Muscle of leg (tissue), 11 donors: ENCODE data around the gene CA10. TPM values are rescaled to one million over a fixed set of nuclear protein-coding genes. Genes with fewer than 3 reads are reported as not detected.

Experiments used
- DNase-seq: peaks from one replicate; pipeline ENCODE4 v3.0.0; 2013
- H3K27ac ChIP-seq: one replicate; pipeline ENCODE4 v1.5.1; 2013; ENCODE audit warnings: mild to moderate bottlenecking, low read length, control low read depth
- H3K27me3 ChIP-seq: one replicate; pipeline ENCODE4 v1.6.1; 2013; ENCODE audit warnings: low read length; ENCODE audit not compliant: control insufficient read depth, insufficient read depth
- H3K36me3 ChIP-seq: one replicate; pipeline ENCODE4 v1.6.1; 2013; ENCODE audit warnings: low read length; ENCODE audit not compliant: control insufficient read depth, insufficient read depth
- H3K4me1 ChIP-seq: one replicate; pipeline ENCODE4 v1.6.1; 2013; ENCODE audit warnings: low read length; ENCODE audit not compliant: control insufficient read depth, insufficient read depth
- H3K4me3 ChIP-seq: one replicate; pipeline ENCODE4 v1.5.1; 2013; ENCODE audit warnings: low read length, control low read depth
- H3K9me3 ChIP-seq: replicated peaks from 2 replicates; pipeline ENCODE4 v1.6.1; 2013; ENCODE audit warnings: low read depth, low read length; ENCODE audit not compliant: control insufficient read depth
- WGBS: methylation state at CpG from one replicate; pipeline ENCODE4 v1.1.5; 2013; ENCODE audit warnings: missing lambda C conversion rate; ENCODE audit not compliant: insufficient coverage; 5-methylcytosine and 5-hydroxymethylcytosine counted together
- polyA plus RNA-seq, 8 donors: library from polyadenylated mRNA; unstranded; fragments of 120-200 nt; gene quantifications; one replicate each; pipeline versions ENCODE4 v1.2.1 to v1.2.3, GENCODE V29; 2013; ENCODE audit warnings: inconsistent platforms in 1 of 8, low replicate concordance in 1 of 8; ENCODE audit not compliant: insufficient read length in 8 of 8, insufficient read depth in 1 of 8
- total RNA-seq: library from RNA; stranded (reverse); fragments of 120-200 nt; gene quantifications from one replicate; pipeline ENCODE4 v1.2.4, GENCODE V29; 2013

The CA10 gene
- total and polyA plus RNA-seq, 9 donors, result 1.4 to 6.9 (median 3.3) TPM

DNA sequence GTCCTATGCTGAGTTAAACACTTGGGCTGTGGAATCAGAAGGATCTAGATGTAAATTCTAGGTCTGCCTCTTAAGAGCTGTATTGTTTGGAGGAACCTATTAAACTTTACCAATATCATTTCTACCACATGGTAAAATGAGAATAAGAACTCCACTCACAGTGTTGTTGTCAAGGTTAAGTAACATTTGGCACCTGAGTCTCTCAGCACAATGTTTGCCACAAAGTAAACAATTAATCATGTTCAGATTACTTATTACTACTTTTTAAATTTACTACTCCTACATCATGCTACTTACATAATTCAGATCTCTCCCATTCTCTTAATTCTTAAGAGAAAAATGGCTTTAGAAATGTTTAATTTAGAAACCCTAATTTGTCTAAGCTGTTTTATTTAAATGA is 305.9 kb downstream of the CA10 start:
- Histone ChIP-seq H3K4me3 (no peak overlapping the region), H3K9me3 (no peaks in the 10 kb centered on the region), H3K27ac (no peak overlapping the region), H3K36me3 (no peaks in the 10 kb centered on the region), H3K27me3 (peaks cover 3% of the 10 kb centered on the region), H3K4me1 (no peaks in the 10 kb centered on the region)
- no peak for DNase-seq

DNA sequence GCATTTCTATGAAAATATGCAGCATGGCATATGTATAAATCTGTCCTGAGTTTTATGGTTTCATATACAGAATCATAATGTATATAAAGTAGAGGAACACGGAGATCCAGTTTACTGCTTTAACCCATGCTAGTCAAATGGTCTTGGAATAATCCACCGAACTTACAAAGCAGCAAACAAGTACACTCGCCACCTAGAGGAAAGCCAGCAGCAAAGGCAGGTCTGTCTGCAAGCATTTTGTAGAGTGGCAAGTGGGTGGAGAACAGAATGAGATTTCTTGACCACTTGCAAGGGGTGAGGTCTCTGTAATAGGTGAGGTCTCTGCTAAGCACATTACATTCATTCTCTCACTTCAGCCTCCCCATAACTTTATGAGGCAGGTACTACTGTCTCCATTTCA is 308.3 kb downstream of the CA10 start:
- H3K27me3 ChIP-seq, result peaks cover 3% of the 10 kb centered on the region
- no peak overlapping the region for H3K27ac ChIP-seq
- no peaks in the 10 kb centered on the region for H3K9me3 ChIP-seq
- H3K36me3 ChIP-seq, result no peaks in the 10 kb centered on the region
- no peak overlapping the region for H3K4me3 ChIP-seq
- DNase-seq, result no peak
- no CpG with 5 or more reads among the region's 3 CpGs for WGBS
- H3K4me1 ChIP-seq, result no peaks in the 10 kb centered on the region

DNA sequence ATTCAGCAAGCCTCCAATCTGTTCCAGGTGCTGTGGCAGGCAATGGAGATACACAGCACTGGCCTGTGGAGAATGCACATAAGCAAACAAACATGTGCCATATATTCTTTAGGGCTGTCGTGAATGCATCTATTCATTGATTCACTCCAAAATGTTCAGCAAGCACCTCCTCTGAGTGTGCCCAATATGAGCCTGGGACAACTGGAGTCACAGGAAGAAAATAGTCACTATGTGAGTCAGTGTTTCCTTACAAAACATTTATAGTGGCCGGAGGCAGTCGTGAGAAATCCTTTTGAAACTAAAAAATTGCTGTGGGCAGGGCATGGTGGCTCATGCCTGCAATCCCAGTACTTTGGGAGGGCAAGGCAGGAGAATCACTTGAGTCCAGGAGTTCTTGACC is 310.1 kb downstream of the CA10 start:
- WGBS, result 40% methylated on average over 1 of the region's 3 CpGs
- DNase-seq, result no peak
- Histone ChIP-seq H3K36me3 (no peaks in the 10 kb centered on the region), H3K4me1 (no peaks in the 10 kb centered on the region), H3K4me3 (no peak overlapping the region), H3K27ac (no peak overlapping the region), H3K9me3 (no peaks in the 10 kb centered on the region), H3K27me3 (peaks cover 3% of the 10 kb centered on the region)

DNA sequence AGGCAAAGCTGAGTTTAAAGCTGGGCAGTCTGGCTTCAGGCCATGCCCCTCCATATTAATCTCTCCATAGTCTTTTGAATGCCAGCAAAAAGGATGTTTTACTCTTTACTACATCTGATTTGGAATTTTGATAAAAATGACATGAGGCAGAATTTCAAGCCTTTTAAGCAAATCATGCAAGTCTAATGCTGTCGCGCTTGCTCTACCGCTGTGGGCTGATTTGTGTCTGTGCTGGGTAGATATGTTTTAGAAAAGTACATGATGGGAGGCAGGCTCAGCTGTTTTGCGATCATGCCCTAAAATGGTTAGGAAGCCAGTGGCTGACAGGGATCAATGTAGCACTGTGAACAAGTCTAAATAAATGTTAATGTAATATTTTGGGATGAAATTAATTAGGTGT is 311.9 kb downstream of the CA10 start:
- no peaks in the 10 kb centered on the region for H3K4me1 ChIP-seq
- DNase-seq, result no peak
- WGBS, result 92% methylated on average over 4 of the region's 4 CpGs

DNA sequence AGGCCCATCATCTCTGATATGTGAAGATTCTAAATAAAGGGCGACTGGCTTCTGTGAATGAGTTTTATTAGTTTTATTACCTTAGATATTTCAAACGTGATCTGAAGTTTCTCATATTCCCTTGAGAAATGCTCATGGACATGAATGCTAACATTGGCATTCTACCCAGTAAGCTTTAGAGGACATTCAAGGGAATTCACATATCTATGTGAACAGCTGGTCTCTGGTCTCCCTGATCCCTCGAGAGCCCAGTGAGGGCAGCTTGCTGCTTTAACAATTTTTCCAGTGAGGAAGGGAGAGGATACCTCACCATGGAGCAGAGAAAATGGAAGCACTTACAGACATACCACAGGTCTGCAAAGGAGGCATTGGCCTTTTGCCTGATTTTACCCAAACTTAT is 312.7 kb downstream of the CA10 start:
- no peak overlapping the region for H3K4me3 ChIP-seq
- H3K4me1 ChIP-seq, result no peaks in the 10 kb centered on the region
- no peaks in the 10 kb centered on the region for H3K27me3 ChIP-seq
- DNase-seq, result no peak
- no peaks in the 10 kb centered on the region for H3K9me3 ChIP-seq
- no CpG with 5 or more reads among the region's 3 CpGs for WGBS
- no peak overlapping the region for H3K27ac ChIP-seq
- H3K36me3 ChIP-seq, result no peaks in the 10 kb centered on the region

More for the DNA sequence above, 311.9 kb downstream of the CA10 start:
- H3K27ac ChIP-seq, result no peak overlapping the region
- no peaks in the 10 kb centered on the region for H3K36me3 ChIP-seq
- H3K4me3 ChIP-seq, result no peak overlapping the region
- H3K27me3 ChIP-seq, result no peaks in the 10 kb centered on the region
- H3K9me3 ChIP-seq, result no peaks in the 10 kb centered on the region

DNA sequence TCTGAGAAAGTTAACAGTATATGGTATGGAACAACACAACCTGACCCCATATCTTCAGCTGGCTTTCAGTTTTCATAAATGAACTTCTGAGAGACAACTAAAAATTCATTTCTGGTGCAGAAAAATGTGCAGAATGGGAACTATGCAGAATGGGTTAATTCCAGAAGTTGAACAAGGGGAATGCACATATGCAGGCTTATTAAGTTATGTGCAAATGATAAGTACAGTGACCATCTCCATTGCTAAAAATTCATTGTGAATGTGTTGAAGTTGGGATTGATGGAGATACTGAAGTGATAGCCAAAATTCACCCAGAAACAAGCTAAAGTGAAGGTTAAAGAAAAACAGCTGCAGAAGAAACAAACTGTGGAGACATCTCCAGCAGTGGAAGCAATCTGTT is 315.8 kb downstream of the CA10 start:
- Histone ChIP-seq H3K9me3 (no peaks in the 10 kb centered on the region), H3K27ac (no peak overlapping the region), H3K36me3 (no peaks in the 10 kb centered on the region), H3K4me1 (no peaks in the 10 kb centered on the region), H3K4me3 (no peak overlapping the region), H3K27me3 (no peaks in the 10 kb centered on the region)
- DNase-seq, result no peak

DNA sequence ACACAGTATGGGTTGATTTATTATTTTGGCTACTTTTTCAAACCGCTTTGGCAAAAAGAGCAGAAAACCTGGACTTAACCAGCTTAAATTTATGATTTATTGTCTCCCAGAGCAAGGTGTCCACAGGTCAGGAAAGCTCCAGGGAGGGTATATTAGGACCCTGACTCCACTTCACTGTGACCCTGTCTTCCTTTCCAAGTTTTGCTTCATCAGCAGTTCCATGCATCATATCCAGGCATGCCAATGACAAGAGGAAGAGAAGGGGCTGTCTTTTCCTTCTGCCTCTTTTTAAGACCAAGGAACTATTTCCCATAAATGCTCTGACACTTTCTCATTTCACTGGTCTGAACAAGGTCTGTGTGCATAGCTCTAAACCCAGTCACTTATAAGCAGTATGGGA is 316.8 kb downstream of the CA10 start:
- no peak for DNase-seq
- Histone ChIP-seq H3K4me1 (no peaks in the 10 kb centered on the region), H3K27ac (no peak overlapping the region), H3K9me3 (no peaks in the 10 kb centered on the region), H3K36me3 (no peaks in the 10 kb centered on the region), H3K27me3 (no peaks in the 10 kb centered on the region), H3K4me3 (no peak overlapping the region)
- WGBS, result no CpG with 5 or more reads among the region's 1 CpG

DNA sequence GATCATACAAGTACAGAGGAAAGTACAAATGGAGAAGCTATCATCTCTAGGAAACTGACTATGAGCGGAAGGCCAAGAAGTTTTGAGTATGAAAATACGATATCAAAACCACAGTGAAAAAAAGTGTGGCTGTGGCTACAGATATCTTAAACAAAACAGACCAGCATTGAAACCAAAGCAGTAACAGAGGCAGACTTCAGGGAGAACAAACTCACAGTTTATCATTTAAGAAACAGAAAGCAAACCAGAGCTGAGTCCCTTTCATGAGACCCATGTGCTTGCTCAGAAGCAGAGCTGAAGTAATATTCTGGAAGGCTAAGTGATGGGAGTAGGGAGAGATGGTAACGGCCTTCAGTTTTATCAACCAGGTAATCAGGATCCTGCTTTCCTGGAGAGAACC is 317.8 kb downstream of the CA10 start:
- WGBS, result no CpG with 5 or more reads among the region's 3 CpGs
- Histone ChIP-seq H3K9me3 (no peaks in the 10 kb centered on the region), H3K27ac (no peak overlapping the region), H3K4me1 (no peaks in the 10 kb centered on the region), H3K27me3 (no peaks in the 10 kb centered on the region), H3K36me3 (no peaks in the 10 kb centered on the region), H3K4me3 (no peak overlapping the region)
- no peak for DNase-seq

DNA sequence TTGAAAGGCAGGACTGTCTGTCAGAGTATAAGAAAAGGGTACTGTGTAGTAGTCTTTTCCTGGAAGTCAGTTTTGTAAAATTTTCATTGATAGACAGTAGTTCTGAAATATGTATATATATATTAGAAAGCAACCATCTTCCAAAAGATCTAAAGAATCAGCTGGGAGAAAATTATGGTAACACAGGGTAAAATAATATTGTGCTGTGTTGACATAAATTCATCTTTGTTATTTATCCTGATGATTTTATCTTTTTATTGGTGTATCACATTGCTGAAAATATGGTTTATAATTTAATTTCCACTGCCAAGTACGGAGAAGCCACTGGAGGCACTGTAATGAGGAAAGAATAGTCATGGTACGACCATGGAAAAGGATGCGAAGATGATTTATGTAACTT is 324.9 kb downstream of the CA10 start:
- WGBS, result no CpG with 5 or more reads among the region's 3 CpGs
- H3K36me3 ChIP-seq, result no peaks in the 10 kb centered on the region
- H3K4me1 ChIP-seq, result no peaks in the 10 kb centered on the region
- no peak overlapping the region for H3K4me3 ChIP-seq
- no peaks in the 10 kb centered on the region for H3K27me3 ChIP-seq
- DNase-seq, result no peak
- no peaks in the 10 kb centered on the region for H3K9me3 ChIP-seq
- H3K27ac ChIP-seq, result no peak overlapping the region

DNA sequence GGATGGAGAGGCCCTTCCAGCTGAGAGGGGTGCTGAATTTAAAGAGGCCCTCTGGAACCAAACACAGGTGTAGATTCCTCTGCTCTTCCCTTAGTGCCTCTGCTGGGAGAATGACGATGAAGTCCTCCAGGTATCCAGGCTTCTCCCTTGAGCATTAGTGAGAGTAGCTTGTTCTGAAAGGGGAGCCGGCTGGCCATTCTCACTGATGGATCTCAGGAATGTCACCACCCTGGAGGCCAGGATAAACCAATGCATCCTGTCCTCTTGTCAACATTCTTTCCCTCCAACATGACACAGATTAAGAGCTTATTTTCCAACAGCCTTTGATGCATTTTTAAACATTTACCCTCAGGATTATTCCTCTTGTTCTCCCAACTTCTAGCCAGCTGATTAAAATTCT is 325.5 kb downstream of the CA10 start:
- H3K9me3 ChIP-seq, result no peaks in the 10 kb centered on the region
- no peak overlapping the region for H3K27ac ChIP-seq
- no peaks in the 10 kb centered on the region for H3K4me1 ChIP-seq
- WGBS, result no CpG with 5 or more reads among the region's 2 CpGs
- H3K36me3 ChIP-seq, result no peaks in the 10 kb centered on the region
- DNase-seq, result no peak
- no peak overlapping the region for H3K4me3 ChIP-seq
- no peaks in the 10 kb centered on the region for H3K27me3 ChIP-seq

DNA sequence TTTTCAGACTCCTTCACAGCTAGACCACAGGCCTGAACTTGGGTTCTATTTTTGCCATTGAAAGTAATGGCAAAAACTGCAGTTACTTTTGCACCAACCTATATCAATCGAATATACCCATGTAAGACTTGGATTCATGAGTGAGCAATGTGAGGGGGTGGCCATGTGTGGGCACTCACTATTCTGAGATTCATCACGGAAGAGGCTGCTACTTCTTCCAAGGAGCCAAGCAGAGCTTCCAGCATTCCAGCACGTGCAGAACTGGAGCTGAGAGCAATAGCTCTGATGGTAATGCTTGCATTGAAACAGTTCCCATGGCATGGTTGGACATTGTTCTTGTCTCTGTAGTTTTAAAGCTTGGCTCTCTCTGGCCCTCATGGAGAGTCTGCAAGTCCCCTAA is 327.6 kb downstream of the CA10 start:
- 29% methylated on average over 2 of the region's 3 CpGs for WGBS
- Histone ChIP-seq H3K9me3 (no peaks in the 10 kb centered on the region), H3K36me3 (no peaks in the 10 kb centered on the region), H3K27ac (no peak overlapping the region), H3K4me1 (peaks cover 2% of the 10 kb centered on the region), H3K27me3 (no peaks in the 10 kb centered on the region), H3K4me3 (no peak overlapping the region)
- DNase-seq, result no peak
